K562 (cell line): ENCODE results near the gene SLC16A2. TPM values are rescaled to one million over a fixed set of nuclear protein-coding genes. Genes with fewer than 3 reads are reported as not detected.

Experiments
- ATAC-seq: fragments of 200-7000 bp; cut with Tn5 transposase; 3 replicates; pipeline ENCODE4 v1.9.1; 2020; ENCODE audit warnings: moderate library complexity
- BruUV-seq: library from RNA; stranded (reverse); fragments of 400-500 nt; replicated peaks from 2 replicates; lab custom pipeline; 2021; lab: Mats Ljungman, UMichigan
- CTCF ChIA-PET: fragments of 300-600 bp; formaldehyde crosslinking; extraction: SDS; loops from one replicate; lab custom pipeline; 2021; ENCODE audit warnings: low intra/inter-chr PET ratio; lab: Yijun Ruan, JAX
- POLR2A ChIA-PET: fragments of 300-600, 350-650 bp; sonication (Branson Sonifier 250); formaldehyde crosslinking; extraction: SDS; loops from one replicate; lab custom pipeline; 2021; ENCODE audit warnings: antibody characterized with exemption, inconsistent platforms; lab: Yijun Ruan, JAX
- DNase-seq, 4 experiments: peaks; one replicate each; pipeline versions ENCODE4 v3.0.0 to v3.0.0-alpha.2; 2011 to 2018; ENCODE audit warnings: low spot score in 3 of 4, mixed read lengths in 3 of 4; ENCODE audit errors: extremely low read depth in 1 of 4
- FAIRE-seq: peaks from 2 replicates; lab custom pipeline; 2011; peaks lifted over from hg19 to GRCh38; lab: Jason Lieb, UNC
- H2AFZ ChIP-seq: 2 replicates; pipeline ENCODE4 v1.6.0; 2011; ENCODE audit warnings: low read depth, low read length, control low read depth, inconsistent platforms
- H3K27ac ChIP-seq: fragments of 200-600 bp; 3 replicates; pipeline ENCODE4 v1.8.0; 2011; ENCODE audit warnings: low read depth, mild to moderate bottlenecking, control low read depth, inconsistent platforms, low read length, moderate library complexity, mixed read lengths; ENCODE audit errors: extremely low read depth
- H3K27me3 ChIP-seq, 2 experiments: fragments of 300-600 bp in 1 of 2; 2 replicates in 1 of 2; 3 replicates in 1 of 2; pipeline versions ENCODE4 v1.6.0 to v1.8.0; 2011; ENCODE audit warnings: inconsistent platforms in 2 of 2, low read length in 2 of 2, mild to moderate bottlenecking in 1 of 2, mixed read lengths in 1 of 2, moderate library complexity in 1 of 2; ENCODE audit not compliant: control insufficient read depth in 2 of 2, insufficient read depth in 2 of 2
- H3K36me3 ChIP-seq: fragments of 300-600 bp; 3 replicates; pipeline ENCODE4 v1.8.0; 2011; ENCODE audit warnings: mild to moderate bottlenecking, low read length, inconsistent platforms; ENCODE audit not compliant: control insufficient read depth, insufficient read depth
- H3K4me1 ChIP-seq, 2 experiments: fragments of 200-600 bp in 1 of 2; replicated peaks in 1 of 2; 2 replicates in 1 of 2; 3 replicates in 1 of 2; pipeline versions ENCODE4 v1.5.1 to v1.8.0; 2011; ENCODE audit warnings: inconsistent platforms in 2 of 2, low read length in 2 of 2, mild to moderate bottlenecking in 1 of 2, mixed read lengths in 1 of 2, moderate library complexity in 1 of 2; ENCODE audit not compliant: control insufficient read depth in 2 of 2, insufficient read depth in 2 of 2
- H3K4me2 ChIP-seq: 2 replicates; pipeline ENCODE4 v1.6.1; 2011; ENCODE audit warnings: low read length, control low read depth, inconsistent platforms, mixed read lengths; ENCODE audit not compliant: insufficient read depth
- H3K4me3 ChIP-seq: fragments of 200-600 bp; sonication (generic), shearing (Covaris generic); 2 replicates; pipeline ENCODE4 v1.5.1; 2016; ENCODE audit warnings: control low read depth, inconsistent platforms
- H3K79me2 ChIP-seq: fragments of 200-600 bp; 3 replicates; pipeline ENCODE4 v1.8.0; 2011; ENCODE audit warnings: low read length, inconsistent platforms; ENCODE audit not compliant: control insufficient read depth, insufficient read depth
- H3K9ac ChIP-seq, 2 experiments: 2 replicates each; pipeline versions ENCODE4 v1.6.0 to v1.6.1; 2011; ENCODE audit warnings: low read depth in 2 of 2, low read length in 2 of 2, control low read depth in 1 of 2, inconsistent platforms in 1 of 2, mild to moderate bottlenecking in 1 of 2, mixed read lengths in 1 of 2; ENCODE audit not compliant: insufficient read depth in 1 of 2
- H3K9me1 ChIP-seq: one replicate; pipeline ENCODE4 v1.6.0; 2011; ENCODE audit warnings: inconsistent platforms, mild to moderate bottlenecking, low read length, moderate library complexity; ENCODE audit not compliant: control insufficient read depth, insufficient read depth
- H3K9me3 ChIP-seq: replicated peaks from 2 replicates; pipeline ENCODE4 v1.5.1; 2011; ENCODE audit warnings: low read depth, low read length, inconsistent platforms; ENCODE audit not compliant: control insufficient read depth, insufficient read depth
- H4K20me1 ChIP-seq: replicated peaks from 2 replicates; pipeline ENCODE4 v1.6.1; 2011; ENCODE audit warnings: low read length, inconsistent platforms, mixed read lengths; ENCODE audit not compliant: control insufficient read depth, insufficient read depth
- AFF4 ChIP-seq: sonication (generic); formaldehyde crosslinking; IDR thresholded peaks from 2 replicates; pipeline ENCODE4 v1.8.0; 2023; ENCODE audit warnings: mild to moderate bottlenecking, missing genetic modification reagents
- ELF4 ChIP-seq: fragments of 450-650 bp; formaldehyde crosslinking; IDR thresholded peaks from 2 replicates; pipeline ENCODE4 v1.4.0; 2022; ENCODE audit warnings: missing genetic modification characterization
- MITF ChIP-seq: IDR thresholded peaks from 2 replicates; pipeline ENCODE4 v1.6.1; 2014; ENCODE audit warnings: antibody characterized with exemption
- NKRF ChIP-seq: fragments of 450-650 bp; IDR thresholded peaks from 2 replicates; pipeline ENCODE4 v1.6.1; 2016; ENCODE audit warnings: borderline replicate concordance
- SMC3 ChIP-seq: conservative IDR thresholded peaks from 2 replicates; pipeline ENCODE4 v1.6.1; 2011; ENCODE audit warnings: low read depth, low read length, improper control_type of control experiment; ENCODE audit not compliant: insufficient read depth
- ZNF217 ChIP-seq: sonication (generic); formaldehyde crosslinking; IDR thresholded peaks from 2 replicates; pipeline ENCODE4 v1.8.0; 2022; ENCODE audit warnings: mild to moderate bottlenecking, missing genetic modification reagents
- ZNF280B ChIP-seq: fragments of 250-450 bp; sonication (Bioruptor Pico); IDR thresholded peaks from 2 replicates; pipeline ENCODE4 v1.5.1; 2021; ENCODE audit warnings: mild to moderate bottlenecking
- ZNF311 ChIP-seq: fragments of 250-450 bp; sonication (Bioruptor Pico); IDR thresholded peaks from 2 replicates; pipeline ENCODE4 v1.4.0; 2020; ENCODE audit warnings: mild to moderate bottlenecking, moderate library complexity
- ZNF551 ChIP-seq: fragments of 250-450 bp; sonication (Bioruptor Pico); IDR thresholded peaks from 2 replicates; pipeline ENCODE4 v1.5.0; 2021; ENCODE audit warnings: mild to moderate bottlenecking, moderate library complexity
- ZNF639 ChIP-seq, 2 experiments: fragments of 200-800 bp in 1 of 2; sonication (Bioruptor generic) in 1 of 2; sonication (generic) in 1 of 2; formaldehyde crosslinking in 1 of 2; IDR thresholded peaks in 1 of 2; conservative IDR thresholded peaks in 1 of 2; 2 replicates each; pipeline versions ENCODE4 v1.5.0 to v1.6.1; 2016 to 2020; ENCODE audit warnings: missing compliant biosample characterization in 1 of 2, missing genetic modification characterization in 1 of 2, missing genetic modification reagents in 1 of 2
- WGBS: fragments of 100-300 bp; shearing (Covaris generic); methylation state at CpG from one replicate; pipeline ENCODE4 v1.1.6; 2016; ENCODE audit warnings: low coverage, mixed read lengths; ENCODE audit not compliant: insufficient coverage; ENCODE audit errors: missing lambda C conversion rate; 5-methylcytosine and 5-hydroxymethylcytosine counted together
- in situ Hi-C: fragments of 300-500 bp; cut with MboI; formaldehyde crosslinking; loops from 4 replicates; pipeline ENCODE4 v1.15.0; 2018; ENCODE audit warnings: inconsistent platforms, mixed read lengths
- intact Hi-C: fragments of 100-400 bp; cut with micrococcal nuclease; formaldehyde crosslinking; loops from 2 replicates; pipeline ENCODE4 v1.14.2; 2022
- polyA plus RNA-seq, 8 experiments: library from polyadenylated mRNA; depleted of rRNA in 4 of 8; stranded (reverse) in 5 of 8; unstranded in 3 of 8; fragments of >200 nt; fragmentation: Nextera tagmentation in 2 of 8; fragmentation: Illumina TruSeq in 1 of 8; extraction: Ambion mirVana in 2 of 8; extraction: Trizol in 1 of 8; gene quantifications; 2 replicates each; pipeline versions ENCODE4 v1.2.1 to v1.2.3, GENCODE V29; 2011 to 2014; ENCODE audit warnings: inconsistent platforms in 1 of 8, missing spikeins in 1 of 8
- total RNA-seq, 7 experiments: library from RNA; depleted of rRNA in 6 of 7; stranded (reverse); fragments of >200 nt in 6 of 7; fragmentation: Illumina TruSeq in 2 of 7; extraction: Trizol in 2 of 7; gene quantifications; 2 replicates each; pipeline versions ENCODE4 v1.2.1 to v1.2.3, GENCODE V29; 2011 to 2021; ENCODE audit warnings: low replicate concordance in 1 of 7

The SLC16A2 gene
- total and polyA plus RNA-seq, 9 of the 15 experiments (the other 6 are each of a cell fraction or from before 2014, with no cell fraction given), result 0.07 TPM; not detected in 8

GRCh38 chrX:74465424-74465823, 44.1 kb downstream of the SLC16A2 start:
- in situ Hi-C loops (no loop called here), intact Hi-C loops (no loop called here)
- CTCF ChIA-PET, result no interaction called here
- TF ChIP-seq SMC3 (no peak), ZNF217 (CRISPR knock-in tag) (no peak), ZNF280B (CRISPR knock-in tag) (no peak), AFF4 (no peak), ZNF551 (CRISPR knock-in tag) (no peak), ZNF639 (CRISPR knock-in tag; conservative IDR thresholded peaks at IDR 0.05 in 1 of 2, IDR thresholded peaks at IDR 0.05 in 1 of 2) (no peak), ZNF311 (CRISPR knock-in tag) (no peak), MITF (no peak), NKRF (no peak), ELF4 (CRISPR knock-in tag) (no peak)

More at GRCh38 chrX:74465424-74465823, 44.1 kb downstream of the SLC16A2 start:
- no peaks in the 10 kb centered on the region for H4K20me1 ChIP-seq
- no peak overlapping the region for H2AFZ ChIP-seq
- no peaks in the 10 kb centered on the region for H3K9me1 ChIP-seq
- H3K27ac ChIP-seq, result no peak overlapping the region
- H3K79me2 ChIP-seq, result no peaks in the 10 kb centered on the region
- H3K36me3 ChIP-seq, result no peaks in the 10 kb centered on the region
- no peak overlapping the region for H3K4me2 ChIP-seq
- H3K4me1 ChIP-seq, result no peaks in the 10 kb centered on the region
- no peaks in the 10 kb centered on the region for H3K27me3 ChIP-seq
- H3K9me3 ChIP-seq, result no peaks in the 10 kb centered on the region
- FAIRE-seq, result no peak
- no peak overlapping the region for H3K4me3 ChIP-seq
- DNase-seq, result no peak
- POLR2A ChIA-PET, result no interaction called here
- no TSS peak for BruUV-seq
- no peak for ATAC-seq
- H3K9ac ChIP-seq, result no peak overlapping the region
- WGBS, result no CpG with 5 or more reads among the region's 1 CpG
